Posterior cingulate gyrus (tissue), 11 donors: Measurements from ENCODE around the gene DNAI1.

Experiments
- DNase-seq, 10 donors: peaks; one replicate each; pipeline versions ENCODE4 v3.0.0 to v3.0.0-alpha.2; 2020 to 2021; ENCODE audit warnings: mixed read lengths in 3 of 10
- intact Hi-C: fragments of 100-400 bp; cut with DNase I; formaldehyde crosslinking; loops from one replicate; pipeline ENCODE4 v1.15.1; 2023

DNAI1 gene

GRCh38 chr9:34568133-34568532 lies 109.5 kb downstream of the DNAI1 start:
- intact Hi-C loops, result no loop called here

GRCh38 chr9:34568774-34569173 lies 110.2 kb downstream of the DNAI1 start:
- DNase-seq, result peak in 1 of 10 donors; percentile 47

More at GRCh38 chr9:34568133-34568532, 109.5 kb downstream of the DNAI1 start:
- DNase-seq, result peak in 1 of 10 donors; percentile 55

GRCh38 chr9:34570376-34570775 lies 111.8 kb downstream of the DNAI1 start:
- DNase-seq, result no peak

More at GRCh38 chr9:34568774-34569173, 110.2 kb downstream of the DNAI1 start:
- intact Hi-C loops, result no loop called here

More at GRCh38 chr9:34570376-34570775, 111.8 kb downstream of the DNAI1 start:
- intact Hi-C loops, result no loop called here
